Fibroblast of pulmonary artery (primary cell): ENCODE data around the gene MAP3K10.
A peak's percentile ranks its signal among the peaks of the same experiment; 100 is the strongest.

Experiments used
- DNase-seq: peaks from one replicate; pipeline ENCODE4 v3.0.0-alpha.2; 2010; ENCODE audit warnings: low read depth
- H3K4me3 ChIP-seq: replicated peaks from 2 replicates; pipeline ENCODE4 v1.5.1; 2011; ENCODE audit warnings: low read depth, mild to moderate bottlenecking, control low read depth, low read length, moderate library complexity
- CTCF ChIP-seq: IDR thresholded peaks from 2 replicates; pipeline ENCODE4 v1.5.1; 2011; ENCODE audit warnings: mild to moderate bottlenecking, control low read depth, low read length, inconsistent platforms; ENCODE audit errors: missing control alignments

Gene MAP3K10

GRCh38 chr19:40213251-40213829 lies 22.1 kb downstream of the MAP3K10 start:
- no peak for TF ChIP-seq CTCF
- H3K4me3 ChIP-seq: no peak overlapping the region
- DNase-seq: no peak

GRCh38 chr19:40213882-40214570 lies 22.8 kb downstream of the MAP3K10 start:
- no peak for TF ChIP-seq CTCF
- no peak for DNase-seq
- H3K4me3 ChIP-seq: no peak overlapping the region

GRCh38 chr19:40214936-40215335 lies 23.7 kb downstream of the MAP3K10 start:
- H3K4me3 ChIP-seq: no peak overlapping the region
- DNase-seq: no peak
- no peak for TF ChIP-seq CTCF

- TF ChIP-seq CTCF: no peak
Measured at GRCh38 chr19:40216013-40216776, 25.0 kb downstream of the MAP3K10 start.

GRCh38 chr19:40216777-40217026 lies 25.5 kb downstream of the MAP3K10 start:
- H3K4me3 ChIP-seq: no peak overlapping the region
- no peak for DNase-seq
- no peak for TF ChIP-seq CTCF

More at GRCh38 chr19:40216013-40216776, 25.0 kb downstream of the MAP3K10 start:
- no peak overlapping the region for H3K4me3 ChIP-seq
- no peak for DNase-seq

GRCh38 chr19:40217027-40217810 lies 26.0 kb downstream of the MAP3K10 start:
- DNase-seq: no peak
- peak; percentile 30 for TF ChIP-seq CTCF
- H3K4me3 ChIP-seq: no peak overlapping the region
